Stimulated activated CD8-positive, alpha-beta memory T cell treated with anti-CD3 and anti-CD28 coated beads, Interleukin-12 subunit alpha, Interleukin-12 subunit beta, amount 100 ng/mL, for 4 hours (primary cell): Measurements from ENCODE around the gene HMGN1.
"Not testable (repeated sequence)": the region's sequence is repeated elsewhere in the genome, so short reads cannot be mapped to it uniquely, and the experiment has no call there.

Source experiments
- DNase-seq: peaks from one replicate; pipeline ENCODE4 v3.0.0-alpha.2; 2020; ENCODE audit warnings: low read depth

HMGN1 gene, protein sequence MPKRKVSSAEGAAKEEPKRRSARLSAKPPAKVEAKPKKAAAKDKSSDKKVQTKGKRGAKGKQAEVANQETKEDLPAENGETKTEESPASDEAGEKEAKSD

DNA sequence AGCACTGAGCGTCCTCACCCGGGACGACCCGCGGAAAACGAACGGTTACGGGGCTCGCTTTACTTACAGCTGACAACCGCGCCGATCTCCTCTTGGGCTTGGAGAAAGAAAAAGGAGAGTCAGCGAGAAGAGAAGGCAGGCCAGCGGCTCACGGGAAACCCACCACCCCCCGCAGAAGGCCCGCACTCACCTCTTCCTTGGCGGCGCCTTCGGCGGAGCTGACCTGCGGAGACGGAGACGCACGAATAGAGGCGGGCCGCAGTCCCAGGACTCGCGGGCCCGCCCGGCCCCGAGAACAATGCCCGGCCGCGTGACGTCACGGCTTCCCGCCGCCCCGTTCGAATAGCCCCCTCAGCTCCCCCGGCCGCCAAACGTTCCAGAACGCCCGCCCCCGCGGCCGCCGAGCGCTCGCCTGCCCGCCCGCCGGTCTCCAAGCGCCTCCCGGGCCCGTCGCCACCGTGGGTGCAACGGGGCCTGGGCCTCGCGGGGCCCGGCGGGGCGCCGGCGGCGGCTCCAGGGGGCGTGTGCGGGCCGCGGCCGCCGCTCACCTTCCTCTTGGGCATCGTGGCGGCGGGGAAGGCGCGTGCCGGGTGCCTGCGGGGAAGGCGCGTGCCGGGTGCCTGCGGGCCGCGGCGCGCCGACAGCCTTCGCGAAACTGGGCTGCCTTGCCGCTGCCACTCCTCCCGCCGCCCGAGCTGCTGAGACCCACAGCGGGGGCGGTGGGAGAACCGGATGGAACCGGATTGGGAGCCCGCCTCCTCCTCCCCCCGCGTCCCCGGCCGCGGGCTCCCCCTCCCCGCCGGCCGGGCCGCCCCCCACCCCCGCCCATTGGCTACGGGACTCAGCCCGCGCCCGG lies at the start of gene HMGN1:
HMGN1 (minus strand) TSS at position 734 of the 856 bp plus-strand sequence; CDS start at position 563, 171 bp downstream.
- peak; percentile 83 for DNase-seq

GRCh38 chr21:39397646-39398385 lies 48.9 kb upstream of the HMGN1 start:
- DNase-seq, result no peak

GRCh38 chr21:39392981-39393380 lies 44.1 kb upstream of the HMGN1 start:
- no peak for DNase-seq

- no peak for DNase-seq
These were observed 41.4 kb upstream of the HMGN1 start for GRCh38 chr21:39390212-39390765.

GRCh38 chr21:39388811-39389155 lies 39.9 kb upstream of the HMGN1 start:
- no peak for DNase-seq

GRCh38 chr21:39388038-39388810 lies 39.3 kb upstream of the HMGN1 start:
- DNase-seq, result peak; percentile 72

GRCh38 chr21:39387461-39388037 lies 38.7 kb upstream of the HMGN1 start:
- peak; percentile 81 for DNase-seq

GRCh38 chr21:39386899-39387298 lies 38.0 kb upstream of the HMGN1 start:
- DNase-seq, result no peak

- no peak for DNase-seq
These were observed 37.3 kb upstream of the HMGN1 start for GRCh38 chr21:39386194-39386593.

DNA sequence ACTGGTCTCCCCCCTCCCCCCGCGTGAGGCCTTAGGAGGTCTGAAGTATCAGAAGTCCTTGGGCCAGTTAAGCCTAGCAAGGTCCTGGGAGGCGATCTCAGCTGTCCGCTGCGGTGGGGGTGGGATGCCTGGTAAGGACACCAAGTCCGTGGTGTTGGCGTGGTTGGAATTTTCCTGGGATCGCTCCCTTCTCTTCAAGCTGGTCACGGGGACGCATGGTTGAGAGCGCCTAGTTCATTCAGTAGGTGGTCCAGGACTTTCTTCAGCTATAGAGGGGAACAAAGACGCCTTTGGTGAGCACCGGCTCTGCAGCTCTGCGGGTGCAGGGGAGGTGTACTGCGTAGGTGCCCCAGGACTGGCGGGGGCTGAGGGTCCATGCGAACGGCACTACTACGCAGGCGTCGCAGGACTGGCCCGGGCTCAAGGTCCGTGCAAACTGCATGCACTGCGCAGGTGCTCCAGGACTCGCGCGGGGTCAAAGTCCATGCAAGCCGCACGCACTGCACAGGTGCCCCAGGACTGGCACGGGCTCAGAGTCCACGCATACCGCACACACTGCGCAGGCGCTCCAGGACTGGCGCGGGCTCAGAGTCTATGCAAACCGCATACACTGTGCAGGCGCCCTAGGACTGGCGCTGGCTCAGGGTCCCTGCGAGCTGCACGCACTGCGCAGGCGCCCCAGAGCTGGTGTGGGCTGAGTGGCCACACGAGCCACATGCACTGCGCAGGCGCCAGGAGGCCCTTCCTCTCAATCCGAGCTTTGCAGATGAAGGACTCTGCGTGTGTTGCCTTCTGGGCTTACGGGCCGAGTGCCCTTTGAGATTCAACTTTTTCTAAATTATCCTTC lies 36.6 kb upstream of the HMGN1 start:
- DNase-seq, result peak; percentile 32

- no peak for DNase-seq
These were observed 35.9 kb upstream of the HMGN1 start for GRCh38 chr21:39384674-39385298.

DNA sequence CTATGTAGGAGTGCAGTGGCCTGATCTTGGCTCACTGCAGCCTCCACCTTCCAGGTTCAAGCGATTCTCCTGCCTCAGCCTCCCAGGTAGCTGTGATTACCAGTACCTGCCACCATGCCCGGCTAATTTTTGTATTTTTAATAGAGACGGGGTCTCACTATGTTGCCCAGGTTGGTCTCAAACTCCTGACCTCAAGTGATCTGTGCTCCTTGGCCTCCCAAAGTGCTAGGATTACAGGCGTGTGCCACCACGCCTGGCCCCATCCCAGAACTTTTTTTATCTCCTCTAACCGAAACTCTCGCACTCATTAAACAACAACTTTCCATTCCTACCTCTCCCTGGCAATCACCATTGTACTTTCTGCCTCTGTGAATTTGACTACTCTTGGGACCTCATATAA lies 33.2 kb upstream of the HMGN1 start:
- not testable (repeated sequence) for DNase-seq

- no peak for DNase-seq
These were observed 32.1 kb upstream of the HMGN1 start for GRCh38 chr21:39381009-39381408.

DNA sequence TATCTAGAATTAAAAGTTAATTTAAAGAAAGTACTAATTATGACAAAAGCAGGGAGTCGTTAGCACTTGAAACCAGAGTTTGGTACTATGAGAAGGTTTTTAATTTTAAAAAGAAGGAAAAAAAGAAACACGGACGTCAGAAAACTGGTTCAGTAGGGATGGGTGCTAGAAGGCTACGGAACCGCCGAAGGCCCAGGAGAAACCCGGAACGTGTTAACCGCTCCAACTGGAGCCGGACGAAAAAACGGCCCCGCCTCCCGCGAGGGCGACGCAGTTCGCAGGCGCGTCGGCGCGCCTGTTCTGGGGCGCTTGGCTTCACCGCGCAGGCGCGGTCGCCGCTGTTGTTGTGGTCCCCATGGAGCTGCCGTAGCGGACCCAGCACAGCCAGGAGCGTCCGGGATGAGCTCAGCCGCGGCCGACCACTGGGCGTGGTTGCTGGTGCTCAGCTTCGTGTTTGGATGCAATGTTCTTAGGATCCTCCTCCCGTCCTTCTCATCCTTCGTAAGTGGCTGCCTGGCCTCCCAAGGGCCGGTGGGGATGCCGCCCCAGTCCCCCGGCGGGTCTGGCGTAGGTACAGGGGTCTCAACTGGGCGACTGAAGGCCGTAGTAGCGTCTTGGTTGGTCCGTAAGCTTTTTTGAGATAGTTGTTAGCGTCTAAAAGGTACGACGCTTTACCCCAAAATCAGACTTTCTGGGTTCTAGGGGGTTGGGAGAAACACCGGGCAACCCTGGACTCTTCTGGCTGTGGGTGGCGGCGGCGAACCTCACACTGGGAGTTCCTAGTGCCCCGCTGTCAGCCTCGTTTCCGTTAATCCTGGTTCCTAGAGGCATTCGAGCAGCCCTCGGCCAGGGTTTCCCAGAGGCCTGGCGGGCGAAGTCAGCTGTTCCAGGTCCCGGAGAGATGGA lies 31.4 kb upstream of the HMGN1 start:
- peak; percentile 80 for DNase-seq

DNA sequence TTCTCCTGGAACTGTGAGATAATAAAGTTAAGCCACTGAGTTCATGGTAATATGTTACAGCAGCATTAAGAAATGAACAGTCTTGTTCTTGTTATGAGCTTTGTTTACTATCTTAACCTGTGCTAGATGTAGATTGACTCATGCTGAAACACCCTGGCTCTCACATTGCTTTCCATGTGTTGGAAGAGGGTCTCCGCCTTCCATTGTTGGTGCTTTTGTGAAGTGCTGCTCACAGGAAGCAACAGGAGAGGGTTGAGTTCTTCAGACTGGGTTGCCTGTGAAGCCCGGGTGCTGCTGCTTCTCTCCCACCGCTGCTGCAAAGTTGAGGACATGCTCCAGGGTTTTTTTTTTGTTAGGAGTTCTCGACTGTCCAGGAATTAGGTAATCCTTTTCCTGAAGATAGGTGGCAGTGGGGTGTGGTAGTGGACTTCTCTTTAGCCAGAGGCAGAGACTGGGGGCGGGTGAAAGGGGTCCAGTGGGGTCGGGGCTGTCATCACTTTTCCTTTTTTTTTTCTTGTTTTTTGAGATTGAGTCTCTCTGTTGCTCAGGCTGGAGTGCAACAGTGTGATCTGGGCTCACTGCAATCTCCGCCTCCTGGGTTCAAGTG lies 28.7 kb upstream of the HMGN1 start:
- no peak for DNase-seq

DNA sequence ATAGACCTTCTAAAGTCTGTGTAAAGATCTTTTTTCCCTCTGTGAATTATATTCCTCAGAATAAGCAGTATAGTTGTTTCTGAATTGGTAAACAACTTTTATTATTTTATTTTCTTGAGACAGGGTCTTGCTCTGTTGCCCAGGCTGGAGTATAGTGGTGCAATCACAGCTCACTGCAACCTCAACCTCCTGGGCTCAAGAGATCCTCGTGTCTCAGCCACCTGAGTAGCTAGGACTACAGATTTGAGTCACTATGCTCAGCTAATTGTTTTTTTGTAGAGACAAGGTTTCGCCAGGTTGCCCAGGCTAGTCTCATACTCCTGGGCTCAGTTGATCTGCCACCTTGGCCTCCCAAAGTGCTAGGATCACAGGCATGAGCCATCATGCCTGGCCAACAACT lies 26.6 kb upstream of the HMGN1 start:
- no peak for DNase-seq

DNA sequence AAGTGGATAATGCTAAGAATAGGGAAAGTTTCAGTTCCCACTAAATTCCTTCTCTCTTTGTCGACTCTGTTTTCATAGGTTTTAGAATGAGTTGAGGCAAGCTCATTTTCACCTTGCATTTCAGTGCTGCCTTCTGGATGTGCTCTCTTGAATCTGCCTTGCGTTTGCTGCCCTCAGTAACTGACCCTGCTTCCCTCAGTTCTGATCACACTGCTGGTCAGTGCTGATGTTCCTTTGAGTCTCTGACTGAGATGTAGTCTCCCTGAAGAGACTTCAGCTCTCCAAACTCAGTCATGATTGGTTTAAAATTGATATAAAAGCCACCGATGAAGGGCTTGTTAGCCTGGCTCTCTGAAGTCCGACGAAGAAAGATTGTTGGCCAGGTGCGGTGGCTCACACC lies 25.2 kb upstream of the HMGN1 start:
- no peak for DNase-seq

GRCh38 chr21:39373634-39374033 lies 24.7 kb upstream of the HMGN1 start:
- no peak for DNase-seq

GRCh38 chr21:39369896-39370288 lies 21.0 kb upstream of the HMGN1 start:
- DNase-seq, result not testable (repeated sequence)
